HG02763 (cell line): Measurements from ENCODE around the gene GPR161.
"Not testable (repeated sequence)": the region's sequence is repeated elsewhere in the genome, so short reads cannot be mapped to it uniquely, and the experiment has no call there.

Experiments
- ATAC-seq: cut with Tn5 transposase; IDR thresholded peaks from one replicate; pipeline ENCODE4 v1.9.1; 2021; ENCODE audit warnings: mild to moderate bottlenecking, moderate library complexity; ENCODE audit not compliant: unreplicated experiment

Gene GPR161, protein sequence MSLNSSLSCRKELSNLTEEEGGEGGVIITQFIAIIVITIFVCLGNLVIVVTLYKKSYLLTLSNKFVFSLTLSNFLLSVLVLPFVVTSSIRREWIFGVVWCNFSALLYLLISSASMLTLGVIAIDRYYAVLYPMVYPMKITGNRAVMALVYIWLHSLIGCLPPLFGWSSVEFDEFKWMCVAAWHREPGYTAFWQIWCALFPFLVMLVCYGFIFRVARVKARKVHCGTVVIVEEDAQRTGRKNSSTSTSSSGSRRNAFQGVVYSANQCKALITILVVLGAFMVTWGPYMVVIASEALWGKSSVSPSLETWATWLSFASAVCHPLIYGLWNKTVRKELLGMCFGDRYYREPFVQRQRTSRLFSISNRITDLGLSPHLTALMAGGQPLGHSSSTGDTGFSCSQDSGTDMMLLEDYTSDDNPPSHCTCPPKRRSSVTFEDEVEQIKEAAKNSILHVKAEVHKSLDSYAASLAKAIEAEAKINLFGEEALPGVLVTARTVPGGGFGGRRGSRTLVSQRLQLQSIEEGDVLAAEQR

GRCh38 chr1:168136709-168137514 is at the start of gene GPR161:
GPR161 (minus strand) TSS chr1:168136930; CDS start chr1:168104850, 32,080 bp downstream.
- no peak for ATAC-seq

DNA sequence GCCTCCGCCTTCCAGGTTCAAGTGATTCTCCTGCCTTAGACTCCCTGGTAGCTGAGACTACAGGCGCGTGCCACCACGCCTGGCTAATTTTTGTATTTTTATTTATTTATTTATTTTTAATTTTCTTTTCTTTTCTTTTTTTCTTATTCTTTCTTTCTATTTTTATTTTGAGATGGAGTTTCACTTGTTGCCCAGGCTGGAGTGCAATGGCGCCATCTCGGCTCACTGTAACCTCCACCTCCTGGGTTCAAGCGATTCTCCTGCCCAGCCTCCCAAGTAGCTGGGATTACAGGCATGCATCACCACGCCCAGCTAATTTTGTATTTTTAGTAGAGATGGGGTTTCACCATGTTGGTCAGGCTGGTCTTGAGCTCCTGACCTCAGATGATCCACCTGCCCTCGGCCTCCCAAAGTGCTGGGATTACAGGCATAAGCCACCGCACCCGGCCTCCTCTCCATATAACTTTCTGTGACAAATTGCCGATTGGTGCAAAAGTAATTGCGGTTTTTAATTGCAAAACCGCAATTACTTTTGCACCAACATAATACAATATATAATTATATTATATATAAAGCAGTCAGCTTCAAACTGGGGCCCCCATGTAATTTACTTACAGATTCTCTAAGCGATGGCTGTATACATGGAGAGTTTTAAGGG is 44.5 kb upstream of the GPR161 start:
- not testable (repeated sequence) for ATAC-seq

GRCh38 chr1:168180148-168180524 is 43.4 kb upstream of the GPR161 start:
- ATAC-seq: no peak

- ATAC-seq: no peak
Observed at GRCh38 chr1:168179438-168180147, 42.9 kb upstream of the GPR161 start.

GRCh38 chr1:168178638-168179437 is 42.1 kb upstream of the GPR161 start, which contains the start of gene TIPRL:
TIPRL (plus strand) TSS chr1:168178962; CDS start chr1:168179078, 116 bp downstream.
- ATAC-seq: peak; percentile 92

- ATAC-seq: no peak
Observed at GRCh38 chr1:168178227-168178637, 41.5 kb upstream of the GPR161 start.

- no peak for ATAC-seq
Observed at GRCh38 chr1:168172250-168172915, 35.7 kb upstream of the GPR161 start.

DNA sequence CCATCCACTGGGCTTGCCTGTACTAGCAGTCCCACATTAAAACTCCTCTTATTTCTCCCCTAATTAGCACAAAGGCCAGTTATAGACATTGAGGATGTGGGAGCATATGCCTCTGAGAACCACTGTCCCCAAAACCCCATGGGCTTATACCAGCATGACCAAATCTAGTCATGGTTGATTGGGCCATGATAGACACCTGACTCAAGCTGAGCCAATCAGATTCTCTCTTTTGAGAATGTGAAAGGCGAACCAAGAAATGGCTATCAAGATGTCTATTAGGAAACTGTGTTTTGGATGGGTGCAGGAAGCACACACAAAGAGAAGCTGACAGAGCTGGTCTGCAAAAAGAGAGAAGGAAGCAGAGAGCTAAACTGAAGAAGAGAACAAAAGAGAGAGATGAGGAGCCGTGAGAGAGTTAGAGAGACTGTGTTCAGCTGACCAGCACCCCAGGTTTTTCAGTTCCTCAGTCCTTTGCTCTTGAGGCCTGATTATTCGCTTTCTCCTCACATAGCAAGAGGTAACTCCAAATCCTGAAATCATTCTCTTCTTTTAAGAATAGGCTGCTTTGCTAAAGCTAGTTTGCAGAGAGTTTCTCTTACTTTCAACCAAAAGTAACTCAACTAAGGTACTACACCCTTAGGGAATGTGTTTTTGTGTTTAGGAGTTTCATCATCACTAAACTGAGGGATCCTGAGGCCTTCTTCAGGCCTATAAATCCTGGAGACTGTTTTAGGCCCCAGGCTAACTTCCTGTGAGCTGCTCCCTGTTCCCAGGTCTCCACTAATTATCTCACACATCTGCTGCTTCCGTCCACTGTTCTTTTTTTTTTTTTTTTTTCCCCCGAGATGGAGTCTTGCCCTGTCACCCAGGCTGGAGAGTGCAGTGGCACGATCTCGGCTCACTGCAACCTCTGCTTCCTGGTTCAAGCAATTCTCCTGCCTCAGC is 34.1 kb upstream of the GPR161 start:
- ATAC-seq: no peak

- no peak for ATAC-seq
Observed at GRCh38 chr1:168167806-168168205, 31.1 kb upstream of the GPR161 start.

GRCh38 chr1:168164771-168165170 is 28.0 kb upstream of the GPR161 start:
- no peak for ATAC-seq

- no peak for ATAC-seq
Observed at GRCh38 chr1:168163670-168164069, 26.9 kb upstream of the GPR161 start.

- no peak for ATAC-seq
Observed at GRCh38 chr1:168161459-168161858, 24.7 kb upstream of the GPR161 start.

GRCh38 chr1:168159979-168160378 is 23.2 kb upstream of the GPR161 start:
- no peak for ATAC-seq

- ATAC-seq: no peak
Observed at GRCh38 chr1:168159251-168159650, 22.5 kb upstream of the GPR161 start.

DNA sequence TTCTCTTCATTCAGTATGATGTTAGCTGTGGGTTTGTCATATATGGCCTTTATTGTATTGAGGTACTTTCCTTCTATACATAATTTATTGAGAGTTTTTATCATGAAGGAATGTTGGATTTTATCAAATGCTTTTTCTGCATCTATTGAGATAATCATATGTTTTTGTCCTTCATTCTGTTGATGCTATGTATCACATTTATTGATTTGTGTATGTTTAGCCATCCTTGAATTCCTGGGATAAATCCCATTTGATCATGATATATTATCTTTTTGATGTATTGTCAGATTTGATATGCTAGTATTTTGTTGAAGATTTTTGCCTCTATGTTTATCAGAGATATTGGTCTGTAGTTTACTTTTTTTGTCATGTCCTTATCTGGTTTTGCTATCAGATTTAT is 20.9 kb upstream of the GPR161 start:
- ATAC-seq: no peak

GRCh38 chr1:168155910-168156309 is 19.2 kb upstream of the GPR161 start:
- ATAC-seq: no peak

- not testable (repeated sequence) for ATAC-seq
Observed at GRCh38 chr1:168154707-168155106, 18.0 kb upstream of the GPR161 start.

DNA sequence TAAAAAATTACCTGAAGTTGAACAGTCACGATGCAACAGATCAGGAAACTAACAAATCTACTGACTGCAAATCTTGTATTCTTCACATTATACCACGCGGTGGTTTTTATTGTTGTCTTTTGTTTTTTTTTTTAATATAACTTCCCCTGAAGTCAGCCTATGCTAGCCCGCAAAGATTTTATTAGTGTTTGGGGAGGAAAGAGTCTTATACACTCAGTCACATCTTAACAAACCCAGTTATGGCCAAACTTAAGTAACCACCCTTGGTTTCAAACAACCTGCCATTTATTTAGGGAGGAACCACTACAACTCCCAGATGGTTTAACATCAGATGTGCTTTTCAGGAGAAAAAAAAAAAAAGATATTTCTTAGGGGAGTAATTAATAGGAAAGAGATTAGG is 15.2 kb upstream of the GPR161 start:
- no peak for ATAC-seq
